NCI-H2196 treated with DMSO at 0.1 percent for 48 hours (cell line): ENCODE measurements around the gene SYT15.
"Not testable (repeated sequence)": the region's sequence is repeated elsewhere in the genome, so short reads cannot be mapped to it uniquely, and the experiment has no call there.

Experiments
- DNase-seq: peaks from one replicate; lab custom pipeline; 2025; ENCODE audit not compliant: unreplicated experiment; lab: John Stamatoyannopoulos, UW

The SYT15 gene

DNA sequence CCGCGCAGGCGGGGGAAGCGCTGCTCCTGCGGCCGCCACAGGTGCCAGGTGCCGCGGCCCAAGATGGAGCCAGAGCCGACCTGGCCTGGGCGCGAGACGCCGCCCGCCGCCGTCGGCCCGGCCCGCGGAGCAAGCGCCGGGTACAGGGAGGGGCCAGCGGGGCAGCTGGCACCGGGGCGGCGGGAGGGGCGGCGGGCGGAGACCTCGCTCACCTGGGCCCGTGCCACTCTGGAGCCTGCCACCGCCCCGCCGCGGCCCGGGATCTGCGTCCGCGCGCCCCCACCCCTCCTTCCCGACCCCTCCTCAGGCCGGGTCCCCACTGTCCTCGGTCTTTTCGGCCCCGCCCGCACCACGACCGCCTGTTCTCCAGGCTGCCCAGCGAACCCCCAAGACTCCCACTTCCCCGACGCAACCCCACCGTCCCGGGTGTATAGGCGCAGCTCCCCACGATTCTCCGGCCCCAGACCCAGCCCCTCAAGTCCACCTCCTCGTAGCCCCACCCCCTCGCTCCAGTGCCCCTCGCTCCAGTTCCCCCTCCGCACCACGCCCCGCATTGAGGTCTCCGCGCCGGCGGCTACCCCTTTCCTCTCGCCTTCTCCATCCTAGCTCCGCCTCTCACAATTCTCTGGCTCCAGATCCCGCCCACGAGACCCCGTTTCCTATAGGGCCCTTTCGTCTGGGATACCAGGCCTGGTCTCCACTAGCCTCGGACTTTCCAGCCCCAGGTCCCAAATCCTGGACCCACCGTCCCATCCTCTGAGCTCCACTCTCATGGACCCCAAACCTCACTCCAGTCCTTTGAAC lies 22.2 kb upstream of the SYT15 start, which contains the start of gene GPRIN2:
Gene GPRIN2 (minus strand): TSS at position 144 of the 804 bp plus-strand sequence. CDS start 5,922 bp downstream, outside the sequence.
- DNase-seq = no peak

DNA sequence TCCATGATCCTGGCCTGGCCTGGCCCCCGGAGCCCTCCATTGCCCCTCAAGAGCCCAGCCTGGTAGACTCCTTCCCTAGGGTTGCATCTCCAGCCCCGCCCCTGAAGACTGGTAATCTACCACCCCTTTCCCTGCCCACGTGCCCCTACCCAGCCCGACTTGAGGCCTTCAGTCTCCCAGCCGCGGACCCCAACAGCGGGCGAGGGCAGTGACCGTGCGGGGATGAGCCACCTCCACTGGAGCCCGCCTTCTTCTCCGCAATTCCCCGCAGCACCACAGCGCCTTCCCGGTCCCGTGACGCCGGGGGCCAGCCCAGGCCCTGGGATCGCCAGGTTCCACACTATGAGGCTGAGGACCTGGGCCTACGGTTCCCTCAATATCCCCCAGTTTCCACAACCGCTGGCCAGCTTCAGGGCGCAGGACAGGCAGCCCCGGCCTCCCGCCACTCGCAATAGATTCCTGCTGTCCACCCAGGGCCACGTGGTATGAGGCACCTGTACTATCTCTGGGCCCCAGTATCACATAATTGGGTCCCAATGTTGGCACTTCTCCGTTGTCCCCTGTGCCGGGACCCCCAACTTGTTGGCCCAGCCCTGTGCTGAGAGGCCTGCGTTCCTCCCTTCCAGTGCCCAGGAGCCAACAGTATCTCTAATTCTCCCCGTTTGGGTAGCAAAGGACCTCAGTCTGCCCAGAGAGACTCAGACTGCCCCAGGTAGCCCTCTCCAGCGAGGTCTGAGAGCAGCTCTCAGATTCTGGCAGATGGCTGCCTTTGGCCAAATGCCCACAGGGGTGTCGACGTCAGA lies 21.4 kb upstream of the SYT15 start:
- no peak for DNase-seq

DNA sequence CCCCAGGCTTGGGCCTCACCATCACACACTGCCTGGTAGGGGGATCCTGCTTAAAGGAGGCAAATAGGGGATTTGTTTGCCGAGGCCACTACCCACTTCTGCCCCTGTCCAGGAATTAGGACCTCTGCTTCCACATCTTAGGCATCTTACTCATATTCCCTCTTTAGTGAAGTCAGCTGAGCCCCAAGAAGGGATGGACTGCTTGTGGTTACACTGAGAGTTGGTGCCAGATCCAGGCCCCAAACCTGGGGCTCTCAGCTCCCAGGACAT lies 20.9 kb upstream of the SYT15 start:
- DNase-seq = no peak

DNA sequence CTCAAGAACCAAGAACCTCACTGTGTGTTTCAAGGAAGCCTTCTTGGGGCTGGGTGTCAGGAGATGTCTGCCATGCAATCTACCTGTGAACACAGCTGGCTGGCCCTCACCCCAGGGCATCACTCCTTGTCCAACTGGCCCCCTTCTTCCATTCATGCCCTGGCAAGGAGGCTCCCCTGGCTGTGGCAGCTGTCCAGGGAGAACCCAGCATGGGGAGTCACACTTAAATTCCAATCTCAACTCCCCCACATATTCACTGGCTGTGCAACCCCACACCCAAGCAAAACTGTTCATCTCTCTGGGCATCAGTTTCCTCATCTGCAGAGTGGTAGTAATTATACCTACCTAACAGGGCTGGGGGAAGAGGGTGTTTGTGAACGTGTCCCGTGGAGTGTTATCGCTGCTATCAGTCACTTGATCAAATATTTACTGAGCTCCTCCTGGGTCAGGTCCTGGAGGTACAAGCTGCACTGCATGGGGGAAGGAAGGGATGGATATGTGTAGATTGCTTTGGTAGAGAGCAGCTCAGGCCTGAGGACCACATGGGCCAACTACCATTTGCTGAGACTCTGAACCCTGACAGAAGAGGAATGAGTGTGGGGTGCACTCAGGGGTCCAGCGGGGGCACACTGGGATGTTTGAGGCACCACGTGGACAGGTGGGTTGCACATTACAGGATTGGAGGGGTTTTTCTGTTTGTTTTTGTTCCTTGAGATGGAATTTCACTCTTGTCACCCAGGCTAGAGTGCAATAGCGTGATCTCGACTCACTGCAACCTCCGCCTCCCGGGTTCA lies 20.3 kb upstream of the SYT15 start:
- DNase-seq = no peak

DNA sequence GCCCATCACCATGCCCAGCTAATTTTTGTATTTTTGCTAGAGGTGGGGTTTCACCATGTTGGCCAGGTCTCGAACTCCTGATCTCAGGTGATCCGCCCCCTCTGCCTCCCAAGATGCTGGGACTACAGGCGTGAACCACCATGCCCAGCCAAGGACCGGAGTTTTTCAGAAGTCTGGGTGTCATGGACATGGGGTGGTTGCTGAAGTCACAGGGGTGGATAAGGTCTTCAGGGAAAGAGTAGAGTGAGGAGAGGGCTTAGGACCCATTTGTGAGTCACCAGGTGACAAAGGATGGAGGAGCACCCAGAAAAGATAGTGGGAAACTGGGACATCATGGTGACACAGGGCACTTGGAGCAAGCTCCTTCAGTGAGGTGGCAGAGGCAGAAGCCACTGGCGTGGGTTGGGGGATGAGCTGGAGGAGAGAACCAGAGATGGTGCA lies 19.7 kb upstream of the SYT15 start:
- DNase-seq = no peak

DNA sequence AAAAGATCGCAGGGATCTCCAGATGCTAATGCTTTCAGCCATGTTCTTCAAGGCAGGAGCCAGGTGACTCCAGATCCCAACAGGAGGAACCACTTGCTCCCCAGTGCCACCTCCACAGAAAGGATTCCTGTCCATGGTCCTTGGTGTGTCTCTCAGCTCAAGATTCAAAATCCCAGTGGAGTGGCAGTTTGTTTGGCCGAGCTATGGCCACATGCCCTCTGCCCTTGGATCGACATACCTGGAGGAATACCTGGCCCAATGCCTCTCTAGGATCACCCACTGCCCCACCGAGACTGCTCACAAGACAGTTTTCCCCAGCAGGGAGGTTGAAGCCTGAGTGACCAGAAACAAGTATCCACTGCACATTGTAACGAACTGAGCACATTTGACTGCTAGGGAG lies 18.5 kb upstream of the SYT15 start:
- DNase-seq = no peak

DNA sequence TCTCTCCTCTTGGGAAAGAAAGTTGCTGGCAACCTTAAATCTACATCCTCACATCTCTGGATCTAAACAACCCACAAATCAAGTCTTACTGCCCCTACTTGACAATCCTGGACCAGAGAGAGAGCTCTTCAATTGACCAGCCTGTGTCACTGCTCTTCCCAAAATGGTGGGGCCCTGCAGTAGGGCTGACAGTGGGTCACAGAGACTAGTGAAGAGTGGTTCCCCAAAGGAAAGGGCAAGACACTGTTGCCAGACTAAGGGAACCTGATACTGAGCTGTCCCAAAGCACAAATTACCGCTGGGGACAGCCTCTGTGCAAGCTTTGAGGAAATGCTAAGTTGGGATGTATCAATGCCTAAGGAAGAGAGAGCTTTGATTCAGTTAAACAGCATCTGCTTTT lies 18.0 kb upstream of the SYT15 start:
- no peak for DNase-seq

DNA sequence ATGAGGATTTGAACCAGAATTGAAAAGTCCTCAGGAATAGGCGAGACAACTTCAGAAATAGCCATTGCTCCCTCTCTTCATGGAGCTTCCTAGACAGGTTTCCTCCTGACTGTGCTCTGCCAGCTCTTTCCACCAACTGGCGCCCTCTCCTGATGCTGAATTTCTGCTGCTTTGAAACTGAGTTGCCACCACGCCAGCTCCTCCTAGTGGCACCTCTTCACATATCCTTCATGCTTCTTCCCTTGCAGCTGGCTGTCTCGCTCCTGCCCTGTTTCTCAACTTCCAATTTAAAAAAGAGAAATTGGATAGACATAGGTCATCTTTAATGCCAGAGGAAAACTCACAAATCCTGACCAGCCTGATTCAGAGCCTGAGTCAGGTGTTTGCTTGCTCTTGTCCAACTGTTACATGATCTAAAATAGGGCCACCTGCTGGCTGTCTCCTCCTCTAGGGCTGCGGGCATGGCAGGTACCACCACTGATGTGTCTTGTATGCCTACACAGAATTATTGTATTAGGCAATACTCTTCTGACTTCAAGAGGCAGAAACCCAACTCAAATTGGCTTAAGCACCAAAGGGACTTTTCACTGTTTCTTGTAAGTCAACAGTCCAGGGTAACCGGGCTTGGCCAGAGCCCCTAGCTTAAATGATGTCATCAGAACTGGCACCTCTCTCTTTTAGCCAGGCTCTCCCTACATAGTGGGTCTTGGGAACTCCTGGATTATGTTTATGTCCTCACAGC lies 13.2 kb upstream of the SYT15 start:
- not testable (repeated sequence) for DNase-seq

DNA sequence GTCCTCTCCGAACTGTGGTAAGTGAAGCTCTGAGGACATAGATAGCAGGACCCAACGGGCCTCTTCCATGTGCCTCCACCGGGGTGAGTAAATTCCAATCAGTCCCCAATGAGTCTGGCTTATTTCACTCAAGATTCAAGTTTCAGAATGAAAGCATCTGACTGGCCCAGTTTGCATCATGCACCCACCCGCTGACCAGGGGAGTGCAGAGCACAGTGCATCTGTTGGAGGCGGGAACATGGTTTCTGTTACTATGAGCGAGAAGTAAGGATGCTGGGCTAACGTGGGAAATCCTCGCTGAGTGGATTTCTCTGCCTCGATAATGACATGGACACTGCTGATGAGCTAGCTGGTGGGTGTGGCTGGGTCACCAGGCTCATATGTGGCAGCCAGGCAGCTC lies 11.8 kb upstream of the SYT15 start:
- DNase-seq = not testable (repeated sequence)

DNA sequence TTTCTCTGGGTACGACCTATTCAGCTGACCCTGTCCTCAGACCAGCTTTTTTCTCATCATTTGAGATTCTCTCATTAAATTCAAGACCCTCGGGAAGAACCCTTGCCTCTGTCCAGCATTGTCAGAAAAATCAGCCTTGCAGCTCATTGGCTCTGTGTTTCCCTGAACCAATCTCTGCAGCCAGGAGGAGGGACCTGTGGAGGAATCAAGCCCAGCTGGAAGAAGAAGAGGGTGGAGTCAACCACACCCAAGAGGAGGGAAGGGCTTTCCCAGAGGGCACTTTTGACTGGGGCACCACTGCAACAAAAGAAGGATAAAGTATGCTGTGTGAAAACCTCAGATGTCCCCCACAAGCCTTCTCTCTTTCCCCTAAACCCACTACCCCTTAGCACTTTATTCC lies 8.3 kb upstream of the SYT15 start:
- not testable (repeated sequence) for DNase-seq

DNA sequence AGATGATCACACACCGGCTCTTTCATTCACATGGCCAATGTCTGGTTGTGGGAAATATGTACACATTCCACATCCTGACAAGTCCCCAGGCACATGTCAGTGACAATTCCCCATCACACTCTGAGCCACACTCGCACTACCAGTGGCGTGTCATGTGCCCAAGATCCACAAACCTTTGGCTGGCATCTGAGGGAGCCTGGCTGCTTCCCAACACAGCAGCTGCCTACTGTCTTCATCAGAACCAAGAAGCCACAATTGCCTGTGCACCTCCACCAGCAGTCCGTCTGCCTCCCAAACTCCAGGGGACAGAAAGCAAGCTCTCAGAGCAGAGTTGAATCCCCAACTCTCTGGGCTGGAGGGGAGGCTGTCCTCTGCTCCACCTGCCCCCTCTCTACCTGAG lies 6.2 kb upstream of the SYT15 start:
- not testable (repeated sequence) for DNase-seq

DNA sequence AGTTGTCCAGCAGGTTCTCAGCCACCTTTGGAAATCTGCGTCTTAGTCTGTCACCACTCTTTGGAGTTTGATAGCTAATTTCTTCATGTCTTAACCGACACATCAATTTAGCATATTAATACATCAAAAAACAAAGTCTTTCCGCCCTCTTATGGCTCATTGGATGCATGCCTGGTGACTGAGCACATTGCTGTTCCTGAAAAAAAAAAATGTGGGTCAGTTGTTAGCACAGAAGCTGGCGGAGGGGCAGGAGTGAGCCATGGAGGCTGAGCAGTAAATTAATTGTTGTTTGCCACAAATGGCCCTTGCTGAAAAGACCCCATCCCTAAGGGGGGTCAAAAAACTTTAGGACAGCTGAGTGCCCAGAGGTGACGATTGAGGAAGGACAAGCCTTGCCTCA lies 5.6 kb upstream of the SYT15 start:
- not testable (repeated sequence) for DNase-seq

DNA sequence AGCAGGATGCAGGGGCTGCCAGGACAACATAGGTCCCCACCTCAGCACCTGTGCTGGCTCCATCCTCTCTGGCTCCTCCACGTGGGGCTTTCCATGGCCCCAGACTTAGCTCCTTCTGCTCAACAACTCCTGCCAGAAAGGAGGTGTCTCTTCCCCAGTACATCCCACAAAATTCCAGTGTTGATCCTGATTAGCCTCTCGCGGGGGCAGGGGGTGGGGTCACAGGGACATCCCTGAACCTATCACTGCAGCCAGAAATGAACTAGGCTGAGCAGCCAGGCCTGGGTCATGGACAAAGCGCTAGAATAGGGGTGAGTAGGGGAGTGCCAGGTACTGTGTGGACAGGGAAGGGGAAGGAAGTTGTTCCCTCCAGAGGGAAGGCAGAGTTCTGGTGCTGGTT lies 5.0 kb upstream of the SYT15 start:
- not testable (repeated sequence) for DNase-seq

DNA sequence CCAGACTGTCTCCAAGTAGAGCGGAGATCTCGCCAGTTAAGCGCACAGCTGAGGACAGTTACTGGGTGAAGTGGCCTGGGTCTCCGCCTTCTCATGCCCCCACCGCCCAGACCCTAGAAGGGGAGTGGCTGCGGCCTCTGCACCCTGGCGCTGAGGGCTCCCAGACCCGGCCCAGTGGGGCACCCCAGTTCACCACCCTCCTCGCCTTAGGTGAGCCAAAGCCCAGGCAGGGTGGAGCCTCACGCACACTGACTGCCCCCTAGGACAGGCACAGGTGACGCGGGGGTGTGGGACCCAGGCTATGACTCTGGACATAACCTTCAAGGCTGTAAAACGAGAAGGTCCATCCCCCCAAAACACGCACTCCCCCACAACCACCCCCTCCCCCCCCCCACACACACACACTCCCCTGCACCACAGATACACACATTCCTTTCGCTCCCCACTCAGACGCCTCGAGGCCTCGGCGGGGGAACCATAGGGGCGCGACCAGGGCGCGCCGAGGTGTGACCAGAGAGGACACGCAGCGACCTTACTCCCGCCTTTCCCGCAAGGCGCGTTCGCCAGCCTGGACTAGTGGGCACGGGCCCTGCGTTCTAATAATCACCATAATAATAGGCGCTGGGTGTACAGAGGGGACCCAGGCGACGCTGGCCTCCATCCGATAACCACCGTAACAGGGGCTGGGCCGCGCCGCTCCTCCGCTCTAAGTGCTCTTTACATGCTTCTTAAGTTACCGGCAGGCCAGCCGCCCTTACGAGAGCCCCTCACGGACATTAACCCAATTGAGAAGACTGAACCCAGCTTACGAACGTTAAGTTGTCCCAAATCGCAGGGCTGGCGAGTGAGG lies 1.1 kb upstream of the SYT15 start:
- not testable (repeated sequence) for DNase-seq

DNA sequence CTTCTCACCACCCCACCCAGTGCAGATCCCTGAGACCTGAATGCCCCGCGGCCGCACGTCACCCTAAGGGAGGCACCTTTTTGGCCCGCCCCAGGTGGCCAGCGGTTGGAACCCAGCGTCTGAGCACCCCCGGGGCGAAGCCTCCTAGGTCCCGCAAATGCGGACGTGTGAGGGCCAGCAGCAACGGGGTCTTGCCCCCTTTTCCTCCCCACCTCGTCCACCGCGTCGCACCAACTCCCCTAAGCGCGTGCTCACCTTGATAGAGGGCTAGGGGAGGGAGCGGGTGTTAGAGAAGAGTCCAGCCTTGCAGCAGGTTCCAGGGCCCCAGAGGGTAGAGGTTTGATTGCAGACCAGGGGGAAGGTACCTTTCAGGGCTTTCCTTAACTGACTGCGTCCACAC lies 450 bp downstream of the SYT15 start:
- not testable (repeated sequence) for DNase-seq

DNA sequence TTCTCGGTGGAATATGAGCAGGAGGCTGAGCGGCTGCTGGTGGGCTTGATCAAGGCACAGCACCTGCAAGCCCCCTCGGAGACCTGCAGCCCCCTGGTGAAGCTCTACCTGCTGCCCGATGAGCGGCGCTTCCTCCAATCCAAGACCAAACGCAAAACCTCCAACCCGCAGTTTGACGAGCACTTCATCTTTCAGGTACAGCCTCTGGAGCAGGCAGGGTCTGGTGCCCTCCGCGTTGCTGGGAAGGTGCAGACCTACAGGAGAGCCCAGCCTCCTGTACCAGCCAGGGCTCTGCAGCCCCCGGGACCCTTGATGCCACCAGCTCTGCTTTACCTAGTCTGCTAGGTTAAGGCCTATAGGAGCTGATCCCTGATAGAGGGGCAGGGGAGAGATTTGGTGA lies 3.1 kb downstream of the SYT15 start:
- not testable (repeated sequence) for DNase-seq

DNA sequence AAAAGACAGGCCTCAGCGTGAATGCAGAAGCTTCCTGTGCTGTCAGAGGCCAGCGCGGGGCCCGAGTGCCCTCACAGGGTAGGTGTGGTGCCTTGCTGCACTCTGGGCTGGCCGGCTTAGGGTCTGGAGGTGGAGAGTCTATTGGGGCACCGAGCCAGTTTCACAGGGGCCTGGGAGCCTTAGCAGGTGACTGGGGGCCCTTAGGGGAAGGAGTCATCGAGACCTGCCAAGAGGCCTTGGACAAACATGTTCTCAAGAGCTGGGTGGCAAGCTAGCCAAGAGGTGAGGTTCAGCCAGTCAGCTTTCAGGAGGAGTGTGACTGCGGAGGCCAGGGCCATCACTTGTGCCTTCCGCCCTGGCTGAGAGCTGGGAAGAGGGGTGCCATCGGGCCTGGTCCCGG lies 3.6 kb downstream of the SYT15 start:
- DNase-seq = not testable (repeated sequence)

DNA sequence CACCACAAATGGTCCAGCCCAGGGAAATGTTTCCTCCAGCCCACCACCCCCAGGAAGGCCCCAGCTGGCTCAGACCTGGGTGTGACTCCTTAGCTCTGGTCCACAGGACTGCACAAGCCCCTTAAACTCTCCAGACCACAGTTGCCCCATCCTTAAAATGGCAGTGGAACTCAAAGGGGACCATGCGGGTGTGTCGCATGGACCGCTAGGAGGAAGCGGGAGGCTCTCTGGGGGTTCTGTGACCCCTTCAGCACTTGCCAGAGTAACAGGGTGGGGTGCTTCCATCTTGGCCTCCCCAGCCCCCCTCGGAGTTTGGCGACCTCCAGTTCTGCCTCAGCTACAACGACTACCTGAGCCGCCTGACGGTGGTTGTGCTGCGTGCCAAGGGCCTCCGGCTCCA lies 5.3 kb downstream of the SYT15 start:
- not testable (repeated sequence) for DNase-seq

DNA sequence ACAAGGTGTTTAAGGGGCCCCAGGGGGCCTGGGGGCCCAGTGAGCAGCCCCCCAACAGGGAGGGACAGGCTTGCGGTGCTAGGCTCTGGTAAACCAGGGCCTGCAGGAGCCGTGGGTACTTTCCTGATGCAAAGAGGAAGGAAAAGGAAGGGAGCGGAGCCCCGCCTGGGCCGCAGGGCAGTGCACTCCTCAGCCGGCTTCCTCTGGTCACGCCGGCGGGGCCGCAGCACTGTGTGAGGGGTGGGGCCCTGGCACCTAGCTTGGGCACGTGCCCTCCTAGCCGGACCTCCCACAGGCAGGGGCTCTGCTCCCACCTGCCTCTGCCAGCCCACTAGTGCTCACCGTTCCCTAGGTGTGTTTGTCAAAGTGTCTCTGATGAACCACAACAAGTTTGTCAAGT lies 6.3 kb downstream of the SYT15 start:
- DNase-seq = not testable (repeated sequence)

DNA sequence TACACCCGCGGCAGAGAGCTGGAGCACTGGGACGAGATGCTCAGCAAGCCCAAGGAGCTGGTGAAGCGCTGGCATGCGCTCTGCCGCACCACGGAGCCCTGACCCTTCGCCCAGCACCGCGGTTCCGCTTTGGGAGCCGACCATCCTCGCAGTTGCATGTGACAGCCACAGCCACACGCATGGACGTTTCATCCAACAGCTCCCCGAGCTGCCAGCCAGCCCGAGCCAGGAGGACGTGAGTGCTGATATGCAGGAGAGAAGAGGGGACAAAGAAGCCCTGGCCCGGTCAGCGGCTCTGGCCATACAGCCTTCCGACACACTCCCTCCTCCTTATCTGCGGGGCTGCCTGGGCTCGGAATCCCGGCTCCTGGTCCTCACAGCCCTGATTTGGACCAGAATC lies 8.6 kb downstream of the SYT15 start:
- not testable (repeated sequence) for DNase-seq
